ENCODE results near the gene NRXN2.
"Not testable (repeated sequence)": the region's sequence is repeated elsewhere in the genome, so short reads cannot be mapped to it uniquely, and the experiment has no call there.

Gene NRXN2

DNA sequence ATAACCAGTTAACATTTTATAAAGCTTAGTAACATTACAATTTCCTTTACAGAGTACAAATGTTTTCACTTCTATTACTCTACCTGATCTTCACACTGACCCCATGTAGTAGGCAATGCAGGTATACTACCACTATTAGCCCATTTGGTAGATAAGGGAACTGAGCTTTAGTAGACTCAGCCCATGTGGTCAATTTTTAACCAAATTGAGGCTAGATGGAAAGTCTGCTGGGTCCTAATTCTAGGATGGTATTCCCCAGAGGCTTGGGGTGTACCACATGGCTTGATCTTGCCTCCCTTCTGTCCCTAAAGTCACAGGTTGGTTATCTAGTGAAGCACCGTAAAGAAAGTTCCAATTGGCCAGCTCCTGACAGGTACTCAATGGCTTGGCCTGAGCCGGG, 48.2 kb downstream of the NRXN2 start:
- no peak for DNase-seq (ENCODE audit: low spot score)

DNA sequence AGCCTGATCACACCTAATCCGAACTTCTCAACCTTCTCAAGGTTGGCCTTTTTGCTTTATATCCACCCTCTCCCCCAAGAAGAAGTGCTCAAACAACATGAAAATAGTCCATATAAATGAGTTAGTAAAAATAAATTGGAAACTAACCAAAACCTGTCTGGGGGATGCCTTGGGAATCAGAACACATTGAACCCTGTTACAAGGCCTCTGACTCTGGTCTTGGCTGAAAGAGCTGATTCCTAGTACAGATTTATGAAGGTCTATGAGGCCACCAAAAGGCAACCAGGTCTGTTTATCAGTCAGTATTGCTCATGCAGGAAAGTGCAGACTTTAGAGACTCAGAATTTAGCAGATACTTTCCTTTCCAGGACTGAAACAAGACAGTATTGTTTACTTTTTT, 49.7 kb downstream of the NRXN2 start:
- DNase-seq (ENCODE audit: low spot score), result no peak

DNA sequence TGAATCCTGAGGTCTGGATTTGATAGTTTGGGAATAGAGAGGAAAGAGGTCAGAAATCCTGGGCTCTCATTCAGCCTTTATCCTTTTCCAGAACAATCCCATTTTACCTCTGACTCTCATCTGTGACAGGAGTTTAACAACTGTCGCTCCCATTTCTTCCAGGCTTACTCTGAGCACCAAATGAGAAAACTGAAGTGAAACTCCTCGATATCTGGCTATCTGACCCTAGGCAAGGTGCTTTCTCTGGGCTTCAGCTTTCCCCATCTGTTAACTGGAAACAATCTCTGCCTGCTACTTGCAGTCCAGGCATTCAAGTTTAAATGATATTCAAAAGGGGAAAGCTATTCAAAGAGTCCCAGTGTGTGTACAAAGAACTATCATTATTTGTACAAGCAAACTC, 50.1 kb downstream of the NRXN2 start:
- DNase-seq (ENCODE audit: low spot score), result no peak

DNA sequence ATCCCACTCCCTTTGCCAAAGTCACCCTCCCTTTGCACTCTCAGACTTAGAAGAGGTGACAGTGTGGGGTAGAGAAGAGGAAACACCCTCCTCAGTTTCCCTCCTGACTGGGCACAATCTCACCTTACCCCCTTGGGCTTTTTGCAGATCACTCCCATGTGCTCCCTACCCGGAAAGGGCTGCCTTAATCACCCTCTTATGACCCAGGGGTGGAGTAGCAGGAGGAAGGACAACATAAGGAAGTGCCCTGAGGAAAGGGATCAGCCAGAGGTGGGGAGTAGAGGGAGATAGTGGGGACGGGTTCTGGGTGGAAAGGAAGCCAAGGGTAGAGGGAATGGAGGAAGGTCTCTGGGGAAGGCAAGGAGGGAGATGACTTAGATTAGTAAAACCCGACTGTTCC, 52.0 kb downstream of the NRXN2 start:
- DNase-seq (ENCODE audit: low spot score), result no peak

DNA sequence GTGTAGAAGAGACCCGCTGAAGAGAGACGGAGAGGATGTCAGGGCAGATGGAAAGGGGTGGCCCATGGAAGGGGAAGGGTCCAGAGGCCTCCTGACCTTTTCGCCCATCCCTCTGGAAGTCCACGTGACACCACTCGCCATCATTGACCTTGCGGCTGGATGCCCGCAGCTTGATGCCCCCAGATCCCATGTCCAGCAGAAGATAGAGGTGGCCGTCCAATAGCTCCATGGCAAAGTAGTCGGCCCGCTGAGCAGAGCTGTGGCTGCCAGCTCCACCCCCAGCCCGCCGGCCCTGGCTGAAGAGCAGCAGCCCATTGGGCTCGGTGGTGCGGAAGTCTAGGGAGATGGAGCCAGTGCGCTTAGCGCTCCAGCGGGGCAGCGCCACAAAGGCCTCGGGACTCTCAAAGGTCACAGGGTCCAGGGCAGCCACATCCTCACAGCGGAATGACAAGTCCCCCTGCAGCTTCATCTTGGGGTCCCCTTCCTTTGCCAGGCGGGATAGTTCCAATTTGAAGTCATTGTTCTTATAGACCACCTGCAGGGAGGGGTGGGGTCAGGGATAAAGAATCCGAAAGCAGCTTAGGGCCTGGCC, 55.7 kb downstream of the NRXN2 start:
- DNase-seq (ENCODE audit: low spot score), result no peak

DNA sequence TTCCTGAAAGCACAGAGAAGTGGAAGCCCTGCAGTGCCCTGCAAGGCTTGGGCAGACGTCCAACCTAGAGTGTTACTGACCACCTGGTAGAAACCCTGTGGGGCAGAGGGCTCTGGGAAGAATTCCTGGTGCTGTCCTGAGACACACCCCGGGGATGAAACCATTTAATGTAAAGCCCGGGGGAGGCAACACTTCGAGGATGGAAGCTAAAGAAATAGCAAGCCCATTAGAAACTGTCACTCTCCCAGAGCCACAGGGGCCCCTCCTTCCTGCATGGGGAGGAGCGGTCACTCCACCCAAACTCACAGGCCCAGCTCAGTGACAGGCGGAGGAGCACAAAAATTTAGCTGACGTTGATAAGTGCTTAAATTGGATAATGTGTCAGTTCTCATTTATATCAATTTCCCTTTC, 57.6 kb downstream of the NRXN2 start:
- DNase-seq (ENCODE audit: low spot score), result no peak

DNA sequence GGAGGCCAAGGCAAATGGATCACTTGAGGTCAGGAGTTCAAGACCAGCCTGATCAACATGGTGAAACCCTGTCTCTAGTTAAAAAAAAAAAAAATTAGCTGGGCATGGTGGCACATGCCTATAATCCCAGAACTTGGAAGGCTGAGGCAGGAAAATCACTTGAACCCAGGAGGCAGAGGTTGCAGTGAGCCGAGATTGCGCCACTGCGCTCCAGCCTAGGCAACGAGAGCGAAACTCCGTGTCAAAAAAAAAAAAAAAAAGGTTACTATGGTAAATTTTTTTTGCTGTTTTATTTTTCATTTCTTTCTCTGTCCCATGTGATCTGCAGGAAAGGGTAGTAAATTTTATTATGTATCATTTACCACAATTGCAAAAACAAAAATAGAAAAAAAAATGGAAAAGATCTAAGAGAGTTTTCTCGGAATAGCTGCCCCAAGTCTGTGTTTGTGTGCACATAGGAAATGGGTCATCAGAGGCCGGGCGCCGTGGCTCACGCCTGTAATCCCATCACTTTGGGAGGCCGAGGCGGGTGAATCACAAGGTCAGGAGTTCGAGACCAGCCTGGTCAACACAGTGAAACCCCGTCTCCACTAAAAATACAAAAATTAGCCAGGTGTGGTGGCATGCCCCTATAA, 58.6 kb downstream of the NRXN2 start:
- not testable (repeated sequence) for DNase-seq (ENCODE audit: low spot score)

DNA sequence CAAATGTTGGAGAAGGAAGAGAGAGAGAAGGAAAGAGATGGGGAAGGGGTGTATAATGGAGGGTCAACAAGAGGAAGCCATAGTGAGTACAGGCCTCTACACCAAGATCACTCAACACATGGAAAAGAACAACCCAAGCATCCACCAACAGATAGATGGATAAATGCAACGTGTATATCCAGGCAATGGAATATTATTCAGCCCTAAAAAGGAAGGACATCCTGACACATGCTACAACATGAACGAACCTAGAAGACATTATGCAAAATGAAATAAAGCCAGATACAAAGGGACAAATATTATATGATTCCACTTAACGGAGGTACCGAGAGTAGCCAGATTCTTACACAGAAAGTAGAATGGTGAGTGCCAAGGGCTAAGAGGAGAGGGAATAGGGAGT, 59.3 kb downstream of the NRXN2 start:
- DNase-seq (ENCODE audit: low spot score), result no peak

DNA sequence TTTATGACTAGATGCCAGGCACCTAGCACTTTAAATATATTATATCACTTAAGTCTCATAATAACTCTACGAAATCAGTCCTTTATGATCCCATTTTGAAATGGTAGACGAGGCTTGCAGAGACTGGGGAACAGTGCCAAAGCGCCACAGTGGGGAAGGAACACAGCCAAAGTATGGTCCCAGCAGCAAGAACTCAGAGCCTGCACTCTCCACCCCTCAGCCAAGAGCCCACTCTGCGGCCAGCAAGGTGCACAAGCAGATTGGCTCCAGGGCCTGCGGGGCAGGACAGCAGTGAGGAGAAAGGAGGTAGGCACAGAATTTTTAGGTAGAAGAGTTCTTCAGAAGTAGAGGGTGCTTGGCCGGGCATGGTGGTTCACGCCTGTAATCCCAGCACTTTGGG, 61.4 kb downstream of the NRXN2 start:
- no peak for DNase-seq (ENCODE audit: low spot score)

DNA sequence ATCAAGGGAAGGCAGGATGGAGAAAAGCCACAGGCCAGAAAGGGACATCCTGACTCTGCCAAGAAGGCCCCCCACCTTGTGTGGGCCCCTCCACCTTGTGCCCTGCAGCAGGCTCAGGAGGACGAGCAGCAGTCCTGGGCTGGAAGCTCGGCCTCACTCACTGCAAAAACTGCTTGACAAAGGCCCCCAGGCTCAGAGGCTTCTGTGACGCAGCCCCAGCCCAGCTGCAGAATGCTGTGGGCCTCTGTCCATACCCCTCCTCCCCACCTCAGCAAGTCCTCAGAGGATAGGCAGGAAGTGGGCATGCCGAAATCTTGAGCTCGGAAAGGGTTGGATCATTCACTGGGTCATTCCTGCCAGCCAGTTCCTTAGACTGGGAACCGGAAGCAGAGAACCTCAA, 61.9 kb downstream of the NRXN2 start:
- DNase-seq (ENCODE audit: low spot score), result no peak

DNA sequence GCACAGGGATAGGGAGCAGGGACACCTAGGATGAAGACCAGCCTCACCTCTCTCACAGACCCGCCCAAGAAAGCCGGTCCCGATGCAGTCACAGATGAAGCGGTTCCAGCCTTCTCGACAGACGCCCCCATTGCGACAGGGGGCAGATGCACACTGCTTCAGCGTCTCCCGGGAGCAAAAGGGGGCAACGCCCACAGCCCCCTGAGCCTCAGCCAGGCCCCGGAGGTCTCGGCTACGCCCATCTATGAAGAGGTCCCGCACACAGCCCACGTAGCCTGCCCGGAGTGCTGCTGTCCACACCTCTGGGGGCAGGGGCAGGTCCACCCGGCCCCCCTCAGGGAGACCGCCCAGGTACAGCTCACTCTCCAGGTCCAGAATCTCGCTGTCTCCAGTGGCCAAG, 62.3 kb downstream of the NRXN2 start:
- DNase-seq (ENCODE audit: low spot score), result no peak

DNA sequence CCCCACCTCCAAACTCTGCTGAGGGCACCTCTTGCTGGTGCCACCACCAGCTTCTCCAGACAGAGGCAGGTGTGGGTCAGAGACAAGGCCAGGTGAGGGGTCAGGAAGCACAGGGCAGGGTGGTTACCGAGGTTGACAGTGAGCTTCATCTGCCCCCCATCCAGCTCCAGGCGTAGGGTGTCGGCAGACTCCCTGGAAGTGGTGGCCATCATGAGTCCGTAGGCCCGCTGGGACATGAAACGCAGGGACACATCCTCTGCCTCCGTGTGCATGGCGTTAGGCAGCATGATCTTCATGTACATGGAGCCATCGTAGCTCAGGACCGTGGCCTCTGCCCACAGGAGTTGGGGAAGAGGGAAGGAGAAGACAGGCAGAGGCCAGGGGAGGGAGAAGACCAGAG, 62.8 kb downstream of the NRXN2 start:
- no peak for DNase-seq (ENCODE audit: low spot score)

DNA sequence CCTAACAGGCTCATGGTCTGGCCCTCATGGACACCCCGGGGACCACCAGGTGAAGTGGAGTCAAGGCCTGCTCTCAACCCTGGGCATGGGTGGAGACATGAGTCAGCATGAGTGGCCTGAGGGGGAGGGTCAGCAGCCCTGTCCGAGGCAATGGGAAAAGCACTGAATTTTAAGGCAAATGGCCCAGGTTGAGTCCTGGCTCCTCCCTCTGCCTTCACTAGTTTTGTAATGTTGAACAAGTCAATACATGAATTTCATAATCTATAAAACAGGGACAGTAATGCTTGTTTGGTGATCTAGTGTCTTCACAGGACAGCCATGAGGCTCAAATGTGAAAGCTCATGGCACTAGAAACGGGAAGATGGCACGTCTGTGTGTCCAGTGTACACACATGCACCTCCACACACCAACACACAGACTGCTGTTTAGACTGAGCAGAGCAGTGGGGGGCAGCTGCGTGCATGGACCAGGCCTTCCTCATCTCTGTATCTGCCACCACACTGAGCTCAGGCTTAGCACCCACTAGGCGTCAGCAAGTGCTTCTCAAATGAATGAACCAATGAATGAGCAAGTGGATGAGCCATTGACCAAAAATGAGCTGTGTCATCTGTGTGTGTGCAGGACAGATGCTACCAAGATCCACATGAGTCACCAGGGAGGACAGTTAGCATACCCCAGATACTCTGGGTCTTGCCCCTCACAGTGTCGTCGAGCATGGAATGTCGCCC, 63.4 kb downstream of the NRXN2 start:
- DNase-seq (ENCODE audit: low spot score), result peak; percentile 88

DNA sequence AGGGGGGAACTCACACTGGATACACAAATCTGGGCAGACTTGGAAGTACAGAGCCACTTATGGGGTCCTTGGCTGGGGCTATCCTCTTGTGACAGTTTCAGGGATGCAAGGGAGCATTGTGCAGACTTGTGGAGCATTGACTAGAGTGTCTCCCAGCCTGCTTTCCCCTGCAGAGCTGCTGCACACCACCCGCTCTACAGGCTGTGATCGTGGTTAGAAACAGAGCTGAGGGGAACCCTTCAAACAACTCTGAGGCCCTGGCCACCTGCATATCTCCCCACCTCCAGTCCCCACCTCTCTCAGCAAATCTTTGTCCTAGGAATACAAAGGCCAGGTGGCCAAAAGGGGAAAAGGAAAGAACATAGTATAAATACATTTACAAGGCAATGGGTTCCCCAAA, 64.7 kb downstream of the NRXN2 start:
- DNase-seq (ENCODE audit: low spot score), result no peak

DNA sequence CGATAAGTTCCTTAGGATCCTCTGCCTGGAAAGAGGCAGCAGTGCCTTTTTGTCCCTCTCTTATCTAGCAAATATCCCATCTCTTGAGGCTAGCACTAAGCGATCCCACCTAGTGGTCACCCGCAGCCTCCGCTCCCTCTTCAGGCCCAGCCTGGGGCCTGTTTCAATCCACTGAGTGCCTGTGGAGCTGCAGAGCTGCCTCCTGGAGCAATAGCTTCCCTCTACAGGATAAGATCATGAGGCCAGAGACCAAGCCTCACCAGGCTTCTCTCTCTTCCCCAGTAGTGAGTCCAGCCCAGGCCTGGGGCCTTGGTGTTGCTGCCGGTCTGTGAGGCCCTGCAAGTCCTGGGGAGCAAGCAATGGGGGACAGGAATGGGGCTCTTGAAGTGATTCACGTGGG, 66.1 kb downstream of the NRXN2 start:
- no peak for DNase-seq (ENCODE audit: low spot score)

DNA sequence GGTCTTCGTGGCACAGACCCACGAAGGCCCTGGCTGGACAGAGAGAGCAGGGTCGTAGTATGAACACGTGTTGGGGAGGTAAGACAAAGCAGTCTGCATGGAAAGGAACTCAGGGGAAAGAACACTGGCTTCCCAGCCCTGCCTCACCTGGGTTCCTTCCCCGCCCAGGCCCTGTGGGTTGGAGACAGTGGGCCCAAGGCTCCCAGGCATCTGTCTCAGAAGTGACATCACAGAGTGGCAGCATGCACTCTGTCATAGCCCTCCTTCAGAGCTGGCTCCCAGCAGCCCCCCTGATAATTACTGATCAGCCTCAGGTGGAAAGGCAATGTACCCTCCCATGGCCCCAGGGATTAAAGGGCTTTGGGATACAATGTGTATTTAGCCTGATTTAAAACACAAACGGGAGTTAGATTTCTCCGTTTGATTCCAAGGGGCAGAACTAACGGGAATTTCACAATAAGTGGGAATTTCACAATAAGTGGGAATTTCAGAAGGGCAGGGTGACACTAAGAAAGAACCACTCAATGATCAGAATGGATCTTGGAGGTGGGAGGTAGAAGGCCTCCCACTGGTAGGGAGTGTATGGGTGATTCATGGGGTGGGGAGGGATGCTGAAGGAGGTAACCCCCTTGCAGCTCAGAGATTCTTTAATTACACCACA, 66.9 kb downstream of the NRXN2 start:
- DNase-seq (ENCODE audit: low spot score), result no peak

DNA sequence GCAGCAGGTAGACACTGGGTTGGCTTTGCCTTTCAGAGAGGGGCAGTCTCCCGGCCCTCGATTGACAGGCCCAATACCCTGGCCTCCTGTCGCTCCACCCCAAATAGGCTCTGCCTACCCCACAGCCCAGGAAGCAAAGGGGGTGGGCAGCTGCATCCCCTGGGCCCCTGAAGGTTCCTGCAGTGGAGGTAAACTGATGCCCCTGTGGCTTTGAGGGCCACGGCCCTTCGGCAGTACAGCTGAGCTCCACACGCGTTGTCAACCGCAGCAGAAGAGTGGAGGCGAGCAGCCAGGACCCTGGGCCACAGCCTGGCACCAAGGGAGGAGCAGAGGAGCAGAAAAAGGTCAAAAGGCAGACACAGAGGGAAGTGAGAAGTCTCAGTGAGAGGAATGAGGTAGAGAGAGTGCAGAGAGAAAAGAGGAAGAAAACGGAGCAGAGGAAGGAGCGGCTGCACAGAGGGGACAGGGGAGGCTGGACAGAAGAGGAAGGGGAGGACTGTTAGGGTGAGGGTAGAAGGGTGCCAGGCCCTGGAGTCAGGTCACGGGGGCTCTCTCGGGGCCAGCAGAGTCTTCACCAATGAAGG, 67.9 kb downstream of the NRXN2 start:
- no peak for DNase-seq (ENCODE audit: low spot score)

DNA sequence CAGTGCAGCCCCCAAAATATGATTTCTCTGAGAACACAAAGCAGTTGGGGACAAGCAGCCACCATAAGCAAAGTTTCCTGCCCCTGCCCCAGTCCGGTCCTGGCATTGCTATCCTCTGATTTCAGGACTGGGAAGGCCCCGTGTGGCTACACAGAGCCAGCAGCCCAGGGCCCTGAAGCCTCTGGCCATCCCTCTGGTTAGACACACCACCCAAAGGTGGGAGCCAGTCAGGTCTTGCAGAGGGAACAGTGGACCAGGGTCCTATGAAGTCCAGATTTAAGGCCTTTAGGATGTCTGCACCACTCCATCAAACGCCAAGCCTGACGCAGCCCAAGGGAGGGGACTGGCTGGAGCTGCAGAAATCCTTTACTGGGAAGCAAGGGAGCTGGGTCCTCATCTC, 68.6 kb downstream of the NRXN2 start:
- no peak for DNase-seq (ENCODE audit: low spot score)

DNA sequence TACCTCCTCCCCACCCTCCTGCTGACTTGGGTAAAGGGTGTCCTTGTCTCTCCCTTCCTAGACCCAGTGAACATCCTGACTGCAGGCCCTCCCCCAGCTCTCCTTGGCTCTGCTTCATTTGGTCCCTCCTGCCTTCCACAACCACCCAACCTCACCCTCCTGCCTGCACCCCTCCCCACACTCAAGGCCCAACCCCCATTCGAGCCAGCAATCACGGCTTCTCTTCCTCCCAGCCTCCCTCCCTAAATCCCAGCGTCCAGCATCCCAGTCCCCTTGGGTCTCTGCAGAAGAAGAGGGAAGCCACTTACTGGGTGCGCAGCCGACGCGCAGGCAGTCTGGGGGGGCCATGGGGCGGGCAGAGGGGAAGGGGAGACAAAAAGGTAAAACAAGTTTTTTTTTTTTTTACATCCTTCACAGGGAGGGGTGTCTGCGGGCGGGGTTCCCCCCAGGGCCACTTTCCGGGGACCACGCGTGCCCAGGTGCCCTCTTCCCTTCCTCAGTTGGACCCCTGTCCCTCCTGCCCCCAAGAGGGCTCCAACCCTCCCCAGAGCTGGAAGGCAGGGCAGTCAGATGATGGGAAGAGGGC, 69.5 kb downstream of the NRXN2 start:
- no peak for DNase-seq (ENCODE audit: low spot score)

DNA sequence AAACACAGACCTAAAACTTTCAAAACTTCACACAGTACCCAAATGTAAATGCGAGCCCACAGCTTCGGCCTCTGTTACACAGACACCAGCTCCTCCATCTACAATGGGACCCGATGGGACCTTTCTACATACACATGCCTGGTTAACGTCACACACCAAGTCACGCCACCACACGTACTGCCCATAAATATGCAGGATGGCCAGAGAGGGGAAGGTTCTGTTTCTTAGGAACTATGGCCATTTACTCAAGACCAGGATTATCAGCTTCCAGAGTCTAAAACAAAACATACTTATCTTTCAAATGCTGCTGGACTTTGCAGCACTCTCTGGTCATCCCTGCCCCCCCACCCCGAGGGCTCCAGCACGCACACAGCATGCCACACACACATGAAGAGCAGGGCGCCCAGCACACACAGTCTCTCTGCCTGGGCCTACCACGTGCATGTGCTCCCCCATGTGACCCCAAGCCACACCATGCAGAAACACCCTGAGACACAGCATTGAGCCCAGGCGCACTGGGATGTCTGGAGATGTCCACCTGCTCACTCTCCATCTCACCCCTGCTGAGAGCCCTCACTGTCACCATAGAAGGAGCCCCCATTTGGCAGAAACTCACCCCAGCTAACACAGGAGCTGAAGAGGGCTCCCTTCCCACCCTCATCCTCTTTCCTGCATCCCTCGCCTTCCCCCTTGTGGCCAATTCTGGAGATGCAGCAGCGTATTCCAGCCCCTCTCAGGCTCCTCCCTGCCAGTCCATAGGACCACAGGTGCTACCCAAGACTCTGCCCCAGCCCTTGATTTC, 70.2 kb downstream of the NRXN2 start:
- peak; percentile 89 for DNase-seq (ENCODE audit: low spot score)

DNA sequence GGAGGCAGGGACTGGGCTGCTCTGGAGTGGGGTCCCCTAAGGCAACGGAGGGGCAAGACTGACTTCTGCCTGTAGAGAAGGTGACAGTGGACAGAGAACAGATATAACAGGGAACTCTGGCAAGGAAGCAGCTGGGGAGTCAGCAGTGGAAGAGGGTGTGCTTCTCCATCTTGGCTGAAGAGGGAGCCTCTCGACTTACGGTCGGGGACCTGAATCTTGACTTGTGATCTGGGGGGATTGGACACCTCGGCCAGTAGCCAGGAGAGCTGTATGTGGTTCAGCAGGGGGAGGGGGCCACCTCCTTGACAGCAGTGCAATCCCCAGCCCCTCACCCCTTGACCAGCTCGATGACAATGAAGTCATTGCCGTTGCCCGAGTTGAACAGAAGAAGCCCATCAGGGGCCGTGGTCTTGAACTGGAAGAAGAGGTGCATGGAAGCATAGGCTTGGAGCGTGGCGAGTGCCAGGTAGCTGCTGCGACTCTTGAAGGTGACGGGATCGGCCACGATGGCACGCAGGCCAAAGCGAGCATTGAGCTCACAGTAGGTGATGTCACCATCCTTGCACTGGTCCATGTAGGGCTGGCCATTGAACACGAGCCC, 72.0 kb downstream of the NRXN2 start:
- peak; percentile 62 for DNase-seq (ENCODE audit: low spot score)
